GM21515 (cell line): ENCODE results near the gene SFMBT1.
A peak's percentile ranks its signal among the peaks of the same experiment; 100 is the strongest.

Experiments used
- ATAC-seq: cut with Tn5 transposase; IDR thresholded peaks from one replicate; pipeline ENCODE4 v1.9.1; 2021; ENCODE audit not compliant: unreplicated experiment

Gene SFMBT1

GRCh38 chr3:52925405-52926313 lies 120.2 kb downstream of the SFMBT1 start:
- ATAC-seq = no peak

GRCh38 chr3:52923963-52924362 lies 121.9 kb downstream of the SFMBT1 start:
- ATAC-seq = no peak

- no peak for ATAC-seq
Measured at GRCh38 chr3:52920841-52921240, 125.0 kb downstream of the SFMBT1 start.

GRCh38 chr3:52917044-52917443 lies 128.8 kb downstream of the SFMBT1 start:
- no peak for ATAC-seq

GRCh38 chr3:52915294-52915693 lies 130.6 kb downstream of the SFMBT1 start:
- ATAC-seq = no peak

GRCh38 chr3:52912885-52913731 lies 132.8 kb downstream of the SFMBT1 start:
- ATAC-seq = no peak

- no peak for ATAC-seq
Measured at GRCh38 chr3:52910823-52911222, 135.1 kb downstream of the SFMBT1 start.

GRCh38 chr3:52907497-52907896 lies 138.4 kb downstream of the SFMBT1 start:
- ATAC-seq = no peak

- no peak for ATAC-seq
Measured at GRCh38 chr3:52904552-52904951, 141.3 kb downstream of the SFMBT1 start.

- ATAC-seq = no peak
Measured at GRCh38 chr3:52904000-52904399, 141.9 kb downstream of the SFMBT1 start.

GRCh38 chr3:52897130-52898122 lies 148.4 kb downstream of the SFMBT1 start, which contains the start of gene STIMATE:
STIMATE (minus strand) TSS chr3:52897548; CDS start chr3:52897450, 98 bp downstream.
- peak; percentile 88 for ATAC-seq

GRCh38 chr3:52896613-52897012 lies 149.3 kb downstream of the SFMBT1 start:
- no peak for ATAC-seq

- ATAC-seq = no peak
Measured at GRCh38 chr3:52896151-52896550, 149.7 kb downstream of the SFMBT1 start.

GRCh38 chr3:52895418-52895817 lies 150.5 kb downstream of the SFMBT1 start:
- no peak for ATAC-seq

GRCh38 chr3:52894756-52895155 lies 151.1 kb downstream of the SFMBT1 start:
- ATAC-seq = no peak

- no peak for ATAC-seq
Measured at GRCh38 chr3:52893723-52894122, 152.2 kb downstream of the SFMBT1 start.

GRCh38 chr3:52892625-52893311 lies 153.1 kb downstream of the SFMBT1 start:
- ATAC-seq = no peak

- no peak for ATAC-seq
Measured at GRCh38 chr3:52892290-52892624, 153.6 kb downstream of the SFMBT1 start.

- ATAC-seq = no peak
Measured at GRCh38 chr3:52891615-52892081, 154.2 kb downstream of the SFMBT1 start.

GRCh38 chr3:52891164-52891563 lies 154.7 kb downstream of the SFMBT1 start:
- no peak for ATAC-seq
